BJ (cell line): ENCODE measurements around the gene TMC4. TPM values are rescaled to one million over a fixed set of nuclear protein-coding genes. Genes with fewer than 3 reads are reported as not detected.

Experiments
- CTCF ChIA-PET: fragments of 350-600 bp; formaldehyde crosslinking; extraction: SDS; loops from one replicate; lab custom pipeline; 2021; ENCODE audit warnings: antibody characterized with exemption, inconsistent platforms; lab: Yijun Ruan, JAX
- POLR2A ChIA-PET: fragments of 300-600 bp; sonication (Branson Sonifier 250); formaldehyde crosslinking; extraction: SDS; loops from one replicate; lab custom pipeline; 2021; ENCODE audit warnings: antibody characterized with exemption; lab: Charles Lee
- DNase-seq: peaks from one replicate; pipeline ENCODE4 v3.0.0-alpha.2; 2011; ENCODE audit warnings: low read depth
- H3K27me3 ChIP-seq: 2 replicates; pipeline ENCODE4 v1.6.0; 2011; ENCODE audit warnings: low read length; ENCODE audit not compliant: control insufficient read depth, insufficient read depth
- H3K36me3 ChIP-seq: 2 replicates; pipeline ENCODE4 v1.5.1; 2011; ENCODE audit warnings: low read length; ENCODE audit not compliant: control insufficient read depth, insufficient read depth
- H3K4me3 ChIP-seq: 2 replicates; pipeline ENCODE4 v1.5.1; 2011; ENCODE audit warnings: low read depth, mild to moderate bottlenecking, control low read depth, low read length
- CTCF ChIP-seq: IDR thresholded peaks from 2 replicates; pipeline ENCODE4 v1.5.1; 2011; ENCODE audit warnings: low read depth, mild to moderate bottlenecking, control low read depth, inconsistent platforms, low read length, moderate library complexity; ENCODE audit not compliant: insufficient read depth
- polyA plus RNA-seq: library from polyadenylated mRNA; depleted of rRNA; stranded (reverse); fragments of >200 nt; gene quantifications from 2 replicates; pipeline ENCODE4 v1.2.3, GENCODE V29; 2011

TMC4 gene
- polyA plus RNA-seq, 1 experiment: 0.55 TPM

- no peak for DNase-seq
- Histone ChIP-seq H3K27me3 (no peaks in the 10 kb centered on the region), H3K36me3 (peaks cover 35% of the 10 kb centered on the region), H3K4me3 (no peak overlapping the region)
- TF ChIP-seq CTCF: no peak
- ChIA-PET CTCF (interaction anchor here (1.2 to 2.1 kb wide), 2 partner anchors 12 to 14 kb away, joined by 4 to 5 read pairs; no protein-coding TSS in a partner anchor), POLR2A (interaction anchor here (0.6 kb wide), 1 partner anchor 19 kb away, joined by 3 read pairs; no protein-coding TSS in a partner anchor)
These were observed 16.5 kb downstream of the TMC4 start for GRCh38 chr19:54156490-54156889.

- no peak for TF ChIP-seq CTCF
- no peak for DNase-seq
- ChIA-PET POLR2A (no interaction called here), CTCF (interaction anchor here (0.6 to 2.1 kb wide), 2 partner anchors 11 to 13 kb away, joined by 3 to 5 read pairs; no protein-coding TSS in a partner anchor)
- Histone ChIP-seq H3K36me3 (peaks cover 40% of the 10 kb centered on the region), H3K27me3 (no peaks in the 10 kb centered on the region), H3K4me3 (no peak overlapping the region)
These were observed 17.3 kb downstream of the TMC4 start for GRCh38 chr19:54155694-54156093.

GRCh38 chr19:54154603-54155345, 18.2 kb downstream of the TMC4 start:
- ChIA-PET POLR2A (no interaction called here), CTCF (no interaction called here)
- H3K4me3 ChIP-seq: no peak overlapping the region
- DNase-seq: no peak
- no peak for TF ChIP-seq CTCF
- H3K27me3 ChIP-seq: no peaks in the 10 kb centered on the region
- peaks cover 46% of the 10 kb centered on the region for H3K36me3 ChIP-seq

GRCh38 chr19:54153731-54154326, 19.1 kb downstream of the TMC4 start:
- Histone ChIP-seq H3K36me3 (peaks cover 54% of the 10 kb centered on the region), H3K4me3 (no peak overlapping the region), H3K27me3 (no peaks in the 10 kb centered on the region)
- POLR2A ChIA-PET: no interaction called here
- DNase-seq: no peak
- no peak for TF ChIP-seq CTCF
- CTCF ChIA-PET: interaction anchor here (0.8 kb wide), 1 partner anchor 17 kb away, joined by 4 read pairs; no protein-coding TSS in a partner anchor

GRCh38 chr19:54152878-54153524, 20.0 kb downstream of the TMC4 start:
- no peak for TF ChIP-seq CTCF
- ChIA-PET POLR2A (no interaction called here), CTCF (interaction anchor here (0.8 kb wide), 1 partner anchor 16 kb away, joined by 4 read pairs; no protein-coding TSS in a partner anchor)
- H3K27me3 ChIP-seq: no peaks in the 10 kb centered on the region
- no peak for DNase-seq
- peaks cover 58% of the 10 kb centered on the region for H3K36me3 ChIP-seq
- no peak overlapping the region for H3K4me3 ChIP-seq
